ENCODE results near the gene TATDN2. TPM values are rescaled to one million over a fixed set of nuclear protein-coding genes. Genes with fewer than 3 reads are reported as not detected.

The TATDN2 gene
- total and polyA plus RNA-seq, 2 donors from 2014 or later, result 15.5 to 31.8 TPM

DNA sequence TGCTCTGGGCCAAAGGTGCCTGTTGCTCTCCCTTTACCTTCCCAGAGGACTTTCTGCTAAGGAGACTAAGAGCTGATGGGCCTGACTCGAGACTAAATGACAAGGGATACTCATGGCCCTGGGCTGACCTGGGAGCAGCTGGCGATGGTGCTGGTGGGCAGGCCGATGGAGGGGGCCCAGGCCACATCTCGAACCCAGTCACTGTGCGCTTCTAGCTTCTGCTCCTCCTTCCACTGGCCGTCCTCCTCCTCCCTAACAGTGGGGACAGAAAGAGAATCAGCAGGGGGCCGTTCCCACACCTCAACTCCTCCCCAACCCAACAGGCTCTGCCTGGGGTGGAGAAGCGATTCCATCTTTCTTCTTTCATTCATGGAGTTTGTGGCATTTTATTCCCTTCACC lies 56.6 kb downstream of the TATDN2 start:
- intact Hi-C loops (cut with DNase I), result no loop called here
- DNase-seq (no peak), FAIRE-seq (no peak)
- H3K9me3 ChIP-seq (ENCODE audit: control insufficient read depth in 2 of 3, insufficient read depth in 1 of 3, low read length in 3 of 3), result no peaks in the 10 kb centered on the region
- H3K9ac ChIP-seq (ENCODE audit: low read length in 3 of 3), result no peak overlapping the region
- H3K4me3 ChIP-seq (ENCODE audit: low read length in 3 of 3), result no peak overlapping the region
- no peaks in the 10 kb centered on the region for H3K27me3 ChIP-seq (ENCODE audit: control insufficient read depth, insufficient read depth, low read length)
- no peak overlapping the region for H3K27ac ChIP-seq (ENCODE audit: low read depth in 2 of 2, low read length in 2 of 2)
- TF ChIP-seq, protein P1, sequence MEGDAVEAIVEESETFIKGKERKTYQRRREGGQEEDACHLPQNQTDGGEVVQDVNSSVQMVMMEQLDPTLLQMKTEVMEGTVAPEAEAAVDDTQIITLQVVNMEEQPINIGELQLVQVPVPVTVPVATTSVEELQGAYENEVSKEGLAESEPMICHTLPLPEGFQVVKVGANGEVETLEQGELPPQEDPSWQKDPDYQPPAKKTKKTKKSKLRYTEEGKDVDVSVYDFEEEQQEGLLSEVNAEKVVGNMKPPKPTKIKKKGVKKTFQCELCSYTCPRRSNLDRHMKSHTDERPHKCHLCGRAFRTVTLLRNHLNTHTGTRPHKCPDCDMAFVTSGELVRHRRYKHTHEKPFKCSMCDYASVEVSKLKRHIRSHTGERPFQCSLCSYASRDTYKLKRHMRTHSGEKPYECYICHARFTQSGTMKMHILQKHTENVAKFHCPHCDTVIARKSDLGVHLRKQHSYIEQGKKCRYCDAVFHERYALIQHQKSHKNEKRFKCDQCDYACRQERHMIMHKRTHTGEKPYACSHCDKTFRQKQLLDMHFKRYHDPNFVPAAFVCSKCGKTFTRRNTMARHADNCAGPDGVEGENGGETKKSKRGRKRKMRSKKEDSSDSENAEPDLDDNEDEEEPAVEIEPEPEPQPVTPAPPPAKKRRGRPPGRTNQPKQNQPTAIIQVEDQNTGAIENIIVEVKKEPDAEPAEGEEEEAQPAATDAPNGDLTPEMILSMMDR (IDR thresholded peaks at IDR 0.05; ENCODE audit: borderline replicate concordance, extremely low read depth, insufficient read depth), result no peak
- H3K4me1 ChIP-seq (ENCODE audit: control insufficient read depth in 2 of 3, insufficient read depth in 2 of 3, low read depth in 1 of 3, low read length in 3 of 3), result no peaks in the 10 kb centered on the region
- H3K36me3 ChIP-seq (ENCODE audit: control insufficient read depth in 2 of 3, insufficient read depth in 3 of 3, low read length in 3 of 3), result peaks cover 14 to 71% (median 52%) of the 10 kb centered on the region in 3 donors

DNA sequence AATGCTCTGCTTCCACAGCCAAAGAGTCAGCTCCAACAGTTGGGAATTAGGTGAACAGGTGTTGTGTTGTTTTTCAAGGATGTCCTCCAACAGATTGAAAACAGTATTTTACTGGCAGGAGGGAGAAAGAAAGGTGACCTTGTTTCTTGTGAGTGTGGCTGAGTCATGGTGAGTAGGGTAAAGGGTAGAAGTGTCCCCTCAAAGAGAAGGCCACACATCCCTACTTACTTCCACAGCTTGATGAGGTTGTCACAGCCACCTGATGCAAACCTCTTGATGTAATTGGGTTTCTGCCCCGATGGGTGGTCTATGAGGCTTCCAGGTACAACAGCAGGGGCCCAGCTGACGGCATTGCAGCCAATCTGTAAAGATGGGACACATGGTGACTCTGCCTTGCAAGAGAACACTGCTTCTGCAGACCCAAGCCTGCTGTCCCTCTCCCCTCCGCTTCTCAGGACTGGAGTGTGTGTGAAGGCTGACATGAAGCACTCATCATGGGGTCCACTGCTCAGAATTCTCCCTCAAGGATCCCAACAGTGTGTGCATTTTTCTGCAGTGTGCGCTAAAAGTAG lies 57.2 kb downstream of the TATDN2 start:
- Histone ChIP-seq H3K4me1 (ENCODE audit: control insufficient read depth in 2 of 3, insufficient read depth in 2 of 3, low read depth in 1 of 3, low read length in 3 of 3) (no peaks in the 10 kb centered on the region), H3K4me3 (ENCODE audit: low read length in 3 of 3) (no peak overlapping the region), H3K9me3 (ENCODE audit: control insufficient read depth in 2 of 3, insufficient read depth in 1 of 3, low read length in 3 of 3) (no peaks in the 10 kb centered on the region), H3K27me3 (ENCODE audit: control insufficient read depth, insufficient read depth, low read length) (no peaks in the 10 kb centered on the region), H3K27ac (ENCODE audit: low read depth in 2 of 2, low read length in 2 of 2) (no peak overlapping the region), H3K9ac (ENCODE audit: low read length in 3 of 3) (no peak overlapping the region), H3K36me3 (ENCODE audit: control insufficient read depth in 2 of 3, insufficient read depth in 3 of 3, low read length in 3 of 3) (peaks cover 14 to 67% (median 49%) of the 10 kb centered on the region in 3 donors)
- intact Hi-C loops (cut with DNase I), result no loop called here
- DNase-seq (no peak), FAIRE-seq (no peak)
- TF ChIP-seq, protein P1 (IDR thresholded peaks at IDR 0.05; ENCODE audit: borderline replicate concordance, extremely low read depth, insufficient read depth), result no peak

DNA sequence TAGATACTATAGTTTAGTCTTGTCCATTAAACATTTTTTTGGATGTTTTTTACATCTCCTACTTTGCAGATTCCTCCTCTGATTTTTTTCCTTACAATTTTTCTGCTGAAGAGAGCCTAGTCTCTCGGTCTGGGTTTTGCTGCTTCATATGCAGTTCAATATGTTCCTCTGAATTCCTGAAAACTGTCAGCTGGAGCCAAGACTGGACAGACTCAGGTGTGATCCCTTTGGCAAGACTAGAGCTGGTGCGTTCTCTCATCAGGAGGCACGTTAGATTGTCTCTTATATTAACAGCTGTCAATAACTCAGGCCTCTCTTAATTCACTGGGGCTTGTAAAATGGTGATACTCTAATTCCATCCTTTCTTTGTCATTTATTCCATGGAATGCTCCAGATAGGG lies 57.9 kb downstream of the TATDN2 start:
- FAIRE-seq (no peak), DNase-seq (no peak)
- TF ChIP-seq, protein P1 (IDR thresholded peaks at IDR 0.05; ENCODE audit: borderline replicate concordance, extremely low read depth, insufficient read depth), result no peak
- H3K9ac ChIP-seq (ENCODE audit: low read length in 3 of 3), result no peak overlapping the region
- H3K4me1 ChIP-seq (ENCODE audit: control insufficient read depth in 2 of 3, insufficient read depth in 2 of 3, low read depth in 1 of 3, low read length in 3 of 3), result no peaks in the 10 kb centered on the region
- intact Hi-C loops (cut with DNase I), result no loop called here
- peaks cover 11 to 66% (median 45%) of the 10 kb centered on the region in 3 donors for H3K36me3 ChIP-seq (ENCODE audit: control insufficient read depth in 2 of 3, insufficient read depth in 3 of 3, low read length in 3 of 3)
- H3K4me3 ChIP-seq (ENCODE audit: low read length in 3 of 3), result no peak overlapping the region
- H3K9me3 ChIP-seq (ENCODE audit: control insufficient read depth in 2 of 3, insufficient read depth in 1 of 3, low read length in 3 of 3), result no peaks in the 10 kb centered on the region
- H3K27me3 ChIP-seq (ENCODE audit: control insufficient read depth, insufficient read depth, low read length), result no peaks in the 10 kb centered on the region
- no peak overlapping the region for H3K27ac ChIP-seq (ENCODE audit: low read depth in 2 of 2, low read length in 2 of 2)

DNA sequence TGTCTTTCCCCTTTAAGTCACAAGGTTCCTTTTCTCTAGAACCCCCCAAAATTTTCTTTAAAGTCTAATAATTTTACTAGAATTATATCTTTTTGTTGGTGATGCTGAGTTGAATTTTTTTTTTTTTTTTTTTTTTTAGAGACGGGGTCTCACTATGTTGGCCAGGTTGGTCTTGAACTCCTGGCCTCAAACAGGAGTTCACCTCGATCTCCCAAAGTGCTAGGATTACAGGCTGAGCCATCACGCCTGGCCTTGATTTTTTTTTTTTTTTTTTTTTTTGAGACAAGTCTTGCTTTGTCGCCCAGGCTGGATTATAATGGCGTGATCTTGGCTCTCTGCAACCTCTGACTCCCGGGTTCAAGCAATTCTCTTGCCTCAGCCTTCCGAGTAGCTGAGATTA lies 60.4 kb downstream of the TATDN2 start:
- Histone ChIP-seq H3K9me3 (ENCODE audit: control insufficient read depth in 2 of 3, insufficient read depth in 1 of 3, low read length in 3 of 3) (no peaks in the 10 kb centered on the region), H3K27me3 (ENCODE audit: control insufficient read depth, insufficient read depth, low read length) (no peaks in the 10 kb centered on the region), H3K4me3 (ENCODE audit: low read length in 3 of 3) (no peak overlapping the region), H3K27ac (ENCODE audit: low read depth in 2 of 2, low read length in 2 of 2) (no peak overlapping the region), H3K4me1 (ENCODE audit: control insufficient read depth in 2 of 3, insufficient read depth in 2 of 3, low read depth in 1 of 3, low read length in 3 of 3) (no peaks in the 10 kb centered on the region), H3K9ac (ENCODE audit: low read length in 3 of 3) (no peak overlapping the region), H3K36me3 (ENCODE audit: control insufficient read depth in 2 of 3, insufficient read depth in 3 of 3, low read length in 3 of 3) (peaks cover 15 to 68% (median 46%) of the 10 kb centered on the region in 3 donors)
- intact Hi-C loops (cut with DNase I), result no loop called here
- no peak for FAIRE-seq
- TF ChIP-seq, protein P1 (IDR thresholded peaks at IDR 0.05; ENCODE audit: borderline replicate concordance, extremely low read depth, insufficient read depth), result no peak
- no peak for DNase-seq

Data from kidney (tissue), 14 donors.